HG03025 (cell line): ENCODE results near the gene EFNA5.
"Not testable (repeated sequence)": the region's sequence is repeated elsewhere in the genome, so short reads cannot be mapped to it uniquely, and the experiment has no call there.

Source experiments
- ATAC-seq: cut with Tn5 transposase; IDR thresholded peaks from one replicate; pipeline ENCODE4 v1.9.1; 2021; ENCODE audit warnings: mild to moderate bottlenecking, moderate library complexity; ENCODE audit not compliant: unreplicated experiment, low FRiP score

Gene EFNA5

GRCh38 chr5:107446972-107447371 lies 223.8 kb downstream of the EFNA5 start:
- no peak for ATAC-seq

- no peak for ATAC-seq
Observed at GRCh38 chr5:107444300-107444699, 226.4 kb downstream of the EFNA5 start.

- no peak for ATAC-seq
Observed at GRCh38 chr5:107443897-107444296, 226.8 kb downstream of the EFNA5 start.

- ATAC-seq = no peak
Observed at GRCh38 chr5:107442452-107442851, 228.3 kb downstream of the EFNA5 start.

GRCh38 chr5:107439832-107440231 lies 230.9 kb downstream of the EFNA5 start:
- ATAC-seq = no peak

GRCh38 chr5:107437986-107438510 lies 232.7 kb downstream of the EFNA5 start:
- no peak for ATAC-seq

- no peak for ATAC-seq
Observed at GRCh38 chr5:107437154-107437553, 233.6 kb downstream of the EFNA5 start.

- no peak for ATAC-seq
Observed at GRCh38 chr5:107436201-107436600, 234.5 kb downstream of the EFNA5 start.

- ATAC-seq = no peak
Observed at GRCh38 chr5:107435061-107435460, 235.7 kb downstream of the EFNA5 start.

- not testable (repeated sequence) for ATAC-seq
Observed at GRCh38 chr5:107433646-107434045, 237.1 kb downstream of the EFNA5 start.

GRCh38 chr5:107431998-107432397 lies 238.7 kb downstream of the EFNA5 start:
- no peak for ATAC-seq

GRCh38 chr5:107431536-107431935 lies 239.2 kb downstream of the EFNA5 start:
- ATAC-seq = no peak

- no peak for ATAC-seq
Observed at GRCh38 chr5:107430071-107430625, 240.6 kb downstream of the EFNA5 start.

GRCh38 chr5:107428303-107428813 lies 242.4 kb downstream of the EFNA5 start:
- no peak for ATAC-seq

GRCh38 chr5:107426872-107427271 lies 243.9 kb downstream of the EFNA5 start:
- ATAC-seq = no peak

- no peak for ATAC-seq
Observed at GRCh38 chr5:107426209-107426608, 244.5 kb downstream of the EFNA5 start.

GRCh38 chr5:107425541-107426031 lies 245.2 kb downstream of the EFNA5 start:
- ATAC-seq = no peak

GRCh38 chr5:107424491-107424890 lies 246.2 kb downstream of the EFNA5 start:
- no peak for ATAC-seq

GRCh38 chr5:107422494-107422893 lies 248.2 kb downstream of the EFNA5 start:
- ATAC-seq = no peak

GRCh38 chr5:107419498-107419897 lies 251.2 kb downstream of the EFNA5 start:
- ATAC-seq = no peak

- no peak for ATAC-seq
Observed at GRCh38 chr5:107418902-107419301, 251.8 kb downstream of the EFNA5 start.

- no peak for ATAC-seq
Observed at GRCh38 chr5:107418071-107418470, 252.7 kb downstream of the EFNA5 start.
